ENCODE results near the gene CPN1. TPM values are rescaled to one million over a fixed set of nuclear protein-coding genes. Genes with fewer than 3 reads are reported as not detected.

Gene CPN1
- polyA plus RNA-seq, 1 donor (not counting 4 experiments of a cell fraction or from before 2014, with no cell fraction given) = not detected

- no peak overlapping the region for H3K9ac ChIP-seq (ENCODE audit: control insufficient read depth, extremely low read depth, insufficient read depth, low read length)
- H3K27ac ChIP-seq (ENCODE audit: control insufficient read depth, insufficient read depth, low read length) = peak overlapping the region; percentile 1
- TF ChIP-seq EZH2 (IDR thresholded peaks at IDR 0.05; ENCODE audit: low read length) = no peak
- TF ChIP-seq, protein P1, sequence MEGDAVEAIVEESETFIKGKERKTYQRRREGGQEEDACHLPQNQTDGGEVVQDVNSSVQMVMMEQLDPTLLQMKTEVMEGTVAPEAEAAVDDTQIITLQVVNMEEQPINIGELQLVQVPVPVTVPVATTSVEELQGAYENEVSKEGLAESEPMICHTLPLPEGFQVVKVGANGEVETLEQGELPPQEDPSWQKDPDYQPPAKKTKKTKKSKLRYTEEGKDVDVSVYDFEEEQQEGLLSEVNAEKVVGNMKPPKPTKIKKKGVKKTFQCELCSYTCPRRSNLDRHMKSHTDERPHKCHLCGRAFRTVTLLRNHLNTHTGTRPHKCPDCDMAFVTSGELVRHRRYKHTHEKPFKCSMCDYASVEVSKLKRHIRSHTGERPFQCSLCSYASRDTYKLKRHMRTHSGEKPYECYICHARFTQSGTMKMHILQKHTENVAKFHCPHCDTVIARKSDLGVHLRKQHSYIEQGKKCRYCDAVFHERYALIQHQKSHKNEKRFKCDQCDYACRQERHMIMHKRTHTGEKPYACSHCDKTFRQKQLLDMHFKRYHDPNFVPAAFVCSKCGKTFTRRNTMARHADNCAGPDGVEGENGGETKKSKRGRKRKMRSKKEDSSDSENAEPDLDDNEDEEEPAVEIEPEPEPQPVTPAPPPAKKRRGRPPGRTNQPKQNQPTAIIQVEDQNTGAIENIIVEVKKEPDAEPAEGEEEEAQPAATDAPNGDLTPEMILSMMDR (optimal IDR thresholded peaks at IDR 0.05 in 1 of 3, IDR thresholded peaks at IDR 0.05 in 1 of 3, conservative IDR thresholded peaks at IDR 0.05 in 1 of 3; ENCODE audit: extremely low read depth in 1 of 3, insufficient read depth in 2 of 3, low read length in 3 of 3) = no peak
- H3K9me1 ChIP-seq (ENCODE audit: control insufficient read depth, extremely low read depth, insufficient read depth, low read length) = no peaks in the 10 kb centered on the region
- no peaks in the 10 kb centered on the region for H3K27me3 ChIP-seq (ENCODE audit: control insufficient read depth, extremely low read depth, insufficient read depth, low read length)
- peaks cover 5 to 8% of the 10 kb centered on the region in 2 experiments for H3K36me3 ChIP-seq (ENCODE audit: control insufficient read depth in 2 of 2, extremely low read depth in 1 of 2, insufficient read depth in 2 of 2, low read length in 2 of 2)
- FAIRE-seq = no peak
- peaks cover 30% of the 10 kb centered on the region for H3K4me1 ChIP-seq (ENCODE audit: control insufficient read depth, extremely low read depth, insufficient read depth, low read length)
- DNase-seq (ENCODE audit: low read depth, low spot score) = no peak
- no peaks in the 10 kb centered on the region for H3K9me3 ChIP-seq (ENCODE audit: control insufficient read depth, low read depth, low read length)
- H3K4me2 ChIP-seq (ENCODE audit: control insufficient read depth, extremely low read depth, insufficient read depth, low read depth, low read length) = peak overlapping the region; percentile 47
- no peak overlapping the region for H3K4me3 ChIP-seq (ENCODE audit: control insufficient read depth in 2 of 3, extremely low read depth in 1 of 3, insufficient read depth in 2 of 3, low read depth in 1 of 3, low read length in 3 of 3)
- no peaks in the 10 kb centered on the region for H4K20me1 ChIP-seq (ENCODE audit: control insufficient read depth, extremely low read depth, insufficient read depth, low read length)
- peaks cover 97% of the 10 kb centered on the region for H3K79me2 ChIP-seq (ENCODE audit: control insufficient read depth, insufficient read depth, low read length)
- dilution Hi-C loops (cut with MboI; ENCODE audit: extremely low pct_ligation_motif_present, low sequenced_read_pairs) = no loop called here
- no peak overlapping the region for H2AFZ ChIP-seq (ENCODE audit: control insufficient read depth, low read length)
Measured at GRCh38 chr10:99996671-99997648, 84.7 kb downstream of the CPN1 start.

DNA sequence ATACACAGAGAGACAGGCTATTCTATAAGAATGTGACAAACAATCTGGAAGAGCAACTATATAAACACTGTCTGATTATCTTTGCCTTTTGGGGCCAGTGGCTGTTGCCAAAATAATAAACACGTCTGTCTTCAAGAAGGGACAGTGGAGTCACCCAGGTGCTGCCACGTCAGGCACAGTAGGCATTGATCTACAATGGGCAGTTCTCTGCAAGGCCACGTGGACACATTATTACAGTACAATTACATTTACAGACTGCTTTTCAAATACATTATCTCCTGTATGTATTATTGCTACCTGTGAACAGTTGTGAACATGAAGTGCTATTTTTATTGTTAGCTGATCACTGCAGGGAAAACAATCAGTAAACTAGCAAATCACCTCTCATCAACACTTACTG lies 86.0 kb downstream of the CPN1 start:
- H3K27ac ChIP-seq (ENCODE audit: control insufficient read depth, insufficient read depth, low read length) = no peak overlapping the region
- H3K9ac ChIP-seq (ENCODE audit: control insufficient read depth, extremely low read depth, insufficient read depth, low read length) = no peak overlapping the region
- H4K20me1 ChIP-seq (ENCODE audit: control insufficient read depth, extremely low read depth, insufficient read depth, low read length) = no peaks in the 10 kb centered on the region
- no peak for DNase-seq (ENCODE audit: low read depth, low spot score)
- no peaks in the 10 kb centered on the region for H3K27me3 ChIP-seq (ENCODE audit: control insufficient read depth, extremely low read depth, insufficient read depth, low read length)
- peaks cover 26% of the 10 kb centered on the region for H3K4me1 ChIP-seq (ENCODE audit: control insufficient read depth, extremely low read depth, insufficient read depth, low read length)
- H3K36me3 ChIP-seq (ENCODE audit: control insufficient read depth in 2 of 2, extremely low read depth in 1 of 2, insufficient read depth in 2 of 2, low read length in 2 of 2) = peaks cover 5 to 8% of the 10 kb centered on the region in 2 experiments
- dilution Hi-C loops (cut with MboI; ENCODE audit: extremely low pct_ligation_motif_present, low sequenced_read_pairs) = no loop called here
- H3K79me2 ChIP-seq (ENCODE audit: control insufficient read depth, insufficient read depth, low read length) = peaks cover 97% of the 10 kb centered on the region
- H3K4me2 ChIP-seq (ENCODE audit: control insufficient read depth, extremely low read depth, insufficient read depth, low read depth, low read length) = no peak overlapping the region
- no peaks in the 10 kb centered on the region for H3K9me1 ChIP-seq (ENCODE audit: control insufficient read depth, extremely low read depth, insufficient read depth, low read length)
- no peak for FAIRE-seq
- TF ChIP-seq, protein P1 (optimal IDR thresholded peaks at IDR 0.05 in 1 of 3, IDR thresholded peaks at IDR 0.05 in 1 of 3, conservative IDR thresholded peaks at IDR 0.05 in 1 of 3; ENCODE audit: extremely low read depth in 1 of 3, insufficient read depth in 2 of 3, low read length in 3 of 3) = no peak
- TF ChIP-seq EZH2 (IDR thresholded peaks at IDR 0.05; ENCODE audit: low read length) = no peak
- no peaks in the 10 kb centered on the region for H3K9me3 ChIP-seq (ENCODE audit: control insufficient read depth, low read depth, low read length)
- H3K4me3 ChIP-seq (ENCODE audit: control insufficient read depth in 2 of 3, extremely low read depth in 1 of 3, insufficient read depth in 2 of 3, low read depth in 1 of 3, low read length in 3 of 3) = no peak overlapping the region
- no peak overlapping the region for H2AFZ ChIP-seq (ENCODE audit: control insufficient read depth, low read length)

Data from keratinocyte (primary cell).